HUDEP-2 (cell line): ENCODE results near the gene GRIK5.
"Not testable (repeated sequence)": the region's sequence is repeated elsewhere in the genome, so short reads cannot be mapped to it uniquely, and the experiment has no call there.

ENCODE experiments used
- DNase-seq, 76 experiments: peaks; one replicate each; lab custom pipeline; 2025; ENCODE audit not compliant: unreplicated experiment in 76 of 76; lab: John Stamatoyannopoulos, UW

GRIK5 gene

GRCh38 chr19:42053037-42053935 lies 16.7 kb downstream of the GRIK5 start:
- no peak for DNase-seq

DNA sequence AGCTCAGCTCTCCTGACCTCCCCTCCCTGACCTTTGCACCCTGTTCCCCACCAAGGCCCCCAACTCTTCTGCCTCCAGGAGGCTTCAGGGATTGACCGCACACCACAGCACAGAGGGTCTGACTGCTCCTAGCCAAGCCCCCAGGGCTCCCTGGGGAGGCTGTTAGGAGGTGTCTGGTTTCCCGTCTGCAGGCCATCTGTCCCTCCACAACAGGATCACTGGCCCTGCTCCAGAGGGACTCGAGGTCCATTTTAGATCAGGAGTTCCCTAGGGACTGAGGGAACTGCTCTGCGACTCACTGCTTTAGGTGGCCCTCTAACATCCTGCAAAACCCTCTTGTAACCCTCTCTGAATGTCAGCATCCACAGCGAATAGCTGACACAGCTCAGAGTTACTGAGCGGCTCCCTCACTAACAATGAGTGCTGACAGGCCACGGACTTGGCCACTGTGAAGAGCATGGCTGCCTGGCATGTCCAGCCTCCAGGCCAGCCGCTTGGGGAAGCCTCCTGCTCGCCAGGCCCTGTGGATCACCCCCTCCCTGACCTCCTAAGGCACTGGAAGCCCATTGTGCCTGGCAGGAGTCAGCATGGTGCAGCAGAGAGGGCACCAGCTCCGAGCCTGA lies 17.7 kb downstream of the GRIK5 start:
- DNase-seq: no peak

DNA sequence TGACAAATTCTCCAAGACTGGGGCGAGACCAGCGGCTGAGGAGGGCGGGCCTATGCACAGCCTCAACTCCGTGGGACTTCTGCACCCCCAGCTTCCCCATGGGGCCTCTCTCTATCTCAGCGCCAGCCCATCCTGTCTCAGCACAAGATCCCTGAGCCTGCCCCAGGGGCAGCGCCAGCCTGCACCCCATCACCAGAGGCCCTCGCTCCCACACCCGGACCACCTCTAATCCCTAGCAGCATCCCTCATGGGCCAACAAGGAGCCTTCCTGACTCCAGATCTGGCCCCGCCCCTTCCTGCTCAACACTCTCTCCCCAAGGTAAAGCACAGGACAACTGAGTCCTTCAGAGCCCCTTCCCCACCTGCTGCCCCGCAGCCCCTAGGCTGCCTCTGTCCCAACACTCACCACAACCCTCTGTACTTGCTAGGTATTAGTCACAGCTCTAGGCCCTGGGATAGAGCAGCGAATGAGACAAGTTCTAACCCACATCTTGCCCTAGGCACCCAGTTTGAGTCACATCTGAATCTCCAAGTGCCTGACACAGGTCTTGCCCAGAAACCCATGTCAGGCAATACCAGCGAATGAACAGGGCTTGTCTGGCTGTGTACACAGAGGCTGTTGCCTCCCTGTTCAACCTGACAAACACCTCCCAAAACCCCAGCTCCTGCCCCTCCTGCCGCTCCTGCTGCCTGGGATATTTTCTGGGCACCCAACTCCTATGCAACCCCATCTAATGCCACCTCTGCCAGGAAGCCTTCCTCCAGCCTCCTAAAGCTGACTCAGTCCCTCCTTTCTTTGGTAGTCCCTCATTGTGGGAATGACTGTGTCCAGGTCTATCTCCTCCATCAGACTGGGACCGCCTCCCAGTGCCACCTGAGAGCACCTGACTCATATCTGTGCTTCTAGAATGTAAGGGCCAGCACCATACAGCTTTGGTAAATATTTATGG lies 18.6 kb downstream of the GRIK5 start:
- DNase-seq: no peak

DNA sequence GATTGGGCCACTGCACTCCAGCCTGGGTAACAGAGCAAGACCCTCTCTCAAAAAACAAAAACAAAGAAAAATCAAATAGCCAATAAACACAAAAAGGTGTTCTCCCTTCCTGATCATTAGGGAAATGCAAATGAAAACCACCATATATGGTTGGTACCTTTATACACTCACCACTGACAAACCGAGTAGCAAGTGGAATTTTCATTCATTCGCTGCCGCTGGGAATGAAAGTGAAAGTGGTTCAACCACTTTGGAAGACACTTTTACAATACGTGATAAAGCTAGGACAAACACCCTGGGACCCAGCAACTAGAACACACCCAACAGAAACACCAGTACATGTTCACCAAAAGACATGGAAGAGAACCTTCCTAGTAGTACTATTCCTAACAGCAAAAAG lies 21.0 kb downstream of the GRIK5 start:
- DNase-seq: no peak

GRCh38 chr19:42045575-42045974 lies 24.4 kb downstream of the GRIK5 start:
- no peak for DNase-seq

DNA sequence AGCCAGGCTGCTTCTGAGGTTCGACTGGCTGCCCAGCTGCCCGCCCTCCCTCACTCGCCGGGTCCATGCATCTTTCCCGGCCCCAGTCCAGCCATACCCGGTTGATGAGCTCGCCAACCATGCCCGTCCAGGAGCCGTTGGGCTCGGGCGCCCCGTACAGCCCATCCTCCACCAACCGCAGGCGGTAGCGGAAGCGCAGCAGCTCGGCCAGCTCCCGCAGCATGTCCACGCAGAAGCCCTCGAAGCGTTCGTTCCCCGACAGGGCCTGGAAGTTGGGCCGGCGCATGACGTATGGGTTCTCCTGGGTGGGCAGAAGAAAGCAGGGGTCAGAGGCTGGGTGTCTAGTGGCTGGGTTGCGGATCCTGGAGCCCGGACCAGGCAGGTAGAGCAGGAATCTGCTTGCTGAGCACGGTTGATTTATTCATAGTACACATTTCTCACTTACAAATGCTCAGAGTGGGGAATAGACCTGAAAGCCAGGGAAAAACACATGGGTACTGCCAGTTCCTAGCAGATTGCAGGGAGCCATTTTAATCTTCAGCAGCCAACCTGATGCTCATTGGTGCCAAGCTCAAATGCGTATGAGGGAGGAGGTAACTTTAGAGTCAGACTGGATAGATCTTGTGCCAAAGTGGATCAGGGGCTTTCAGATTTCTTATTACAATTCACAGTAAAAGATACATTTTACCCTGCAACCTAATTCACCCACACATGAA lies 27.4 kb downstream of the GRIK5 start:
- no peak for DNase-seq

GRCh38 chr19:42040491-42040890 lies 29.5 kb downstream of the GRIK5 start:
- not testable (repeated sequence) for DNase-seq

DNA sequence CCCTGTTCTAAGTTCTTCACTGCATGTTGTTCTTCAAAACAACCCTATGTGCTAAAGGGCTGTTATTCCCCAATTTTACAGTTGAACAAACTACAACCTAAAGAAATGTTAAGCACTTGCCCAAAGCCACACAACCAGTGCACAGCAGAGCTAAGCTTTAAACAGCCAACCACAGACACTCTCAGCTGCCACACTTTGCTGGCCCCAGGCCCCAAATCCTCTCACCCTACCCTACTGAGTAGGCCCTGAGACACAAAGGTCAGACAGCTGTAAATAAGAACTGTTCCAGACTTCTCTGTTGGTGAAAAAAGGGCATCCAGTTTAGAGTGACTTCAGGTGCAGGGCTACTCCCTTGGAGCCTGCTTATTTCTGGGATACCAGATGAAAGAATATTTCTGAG lies 30.0 kb downstream of the GRIK5 start:
- DNase-seq: no peak

DNA sequence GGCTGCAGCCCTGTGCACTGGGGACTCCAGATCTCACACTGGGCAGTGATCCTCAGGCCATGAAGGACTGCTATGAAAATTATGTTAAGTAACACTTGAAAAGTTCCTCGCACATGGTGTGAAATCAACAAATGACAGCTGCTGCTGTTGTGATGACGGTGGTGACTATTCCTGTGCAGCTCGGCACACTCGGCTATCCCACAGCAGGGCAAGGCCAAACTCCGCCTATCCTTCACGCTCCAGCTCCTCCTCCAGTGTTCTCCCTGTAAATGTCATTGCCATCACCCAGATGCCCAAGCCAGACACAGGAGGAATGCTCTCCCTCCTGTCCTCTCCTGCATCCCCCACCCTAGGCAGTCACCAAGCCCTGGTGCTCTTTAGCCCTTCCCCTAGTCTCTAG lies 31.3 kb downstream of the GRIK5 start:
- DNase-seq: no peak

GRCh38 chr19:42037649-42038048 lies 32.4 kb downstream of the GRIK5 start:
- DNase-seq: no peak

DNA sequence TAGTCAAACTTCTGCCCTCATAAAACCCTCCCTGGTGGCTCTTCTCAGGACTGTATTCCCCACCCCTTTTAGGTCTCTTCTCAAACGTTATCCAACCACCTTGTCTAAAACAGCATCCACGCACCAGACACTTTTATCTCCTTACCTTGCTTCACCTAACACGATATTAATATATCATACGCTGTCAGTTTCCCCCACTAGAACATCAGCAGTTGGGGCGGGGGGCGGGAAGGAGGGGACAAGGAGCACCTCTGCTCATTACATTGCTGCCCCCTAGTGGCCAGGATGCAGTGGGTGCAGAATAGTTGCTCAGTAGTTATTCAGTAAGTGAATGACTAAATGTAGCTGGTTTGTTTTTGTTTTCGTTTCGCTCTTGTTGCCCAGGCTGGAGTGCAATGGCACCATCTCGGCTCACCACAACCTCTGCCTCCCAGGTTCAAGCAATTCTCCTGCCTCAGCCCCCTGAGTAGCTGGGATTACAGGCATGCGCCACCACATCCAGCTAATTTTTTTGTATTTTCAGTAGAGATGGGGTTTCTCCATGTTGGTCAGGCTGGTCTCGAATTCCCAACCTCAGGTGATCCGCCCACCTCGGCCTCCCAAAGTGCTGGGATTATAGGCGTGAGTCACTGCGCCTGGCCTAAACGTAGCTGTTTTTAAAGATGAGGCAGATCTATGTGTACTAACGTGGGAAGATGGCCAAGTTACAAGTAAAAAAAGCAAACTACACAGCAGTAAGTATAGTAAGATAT lies 35.2 kb downstream of the GRIK5 start:
- DNase-seq: peak in 46 of 76 experiments; percentile 5 to 70 (median 38)

DNA sequence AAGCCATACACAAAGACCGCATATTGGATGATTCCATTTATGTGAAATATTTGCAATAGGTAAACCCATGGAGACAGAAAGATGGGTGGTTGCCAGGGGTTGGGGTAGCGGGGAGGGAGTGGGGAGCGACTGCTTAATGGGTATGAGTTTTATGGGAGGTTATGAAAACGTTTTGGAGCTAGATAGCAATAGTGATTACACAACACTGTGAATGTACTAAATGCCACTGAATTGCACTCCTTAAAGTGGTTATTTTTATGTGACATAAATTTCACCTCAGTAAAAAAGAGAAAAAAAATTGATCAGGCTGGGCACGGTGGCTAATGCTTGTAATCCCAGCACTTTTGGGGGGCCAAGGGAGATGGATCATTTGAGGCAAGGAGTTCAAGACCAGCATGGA lies 36.6 kb downstream of the GRIK5 start:
- DNase-seq: peak in 1 of 76 experiments; percentile 4

- DNase-seq: no peak
Measured at GRCh38 chr19:42032431-42032830, 37.6 kb downstream of the GRIK5 start.

- no peak for DNase-seq
Measured at GRCh38 chr19:42030645-42031440, 39.2 kb downstream of the GRIK5 start.

GRCh38 chr19:42028304-42029216 lies 41.4 kb downstream of the GRIK5 start:
- peak in 46 of 76 experiments; percentile 11 to 70 (median 34) for DNase-seq

DNA sequence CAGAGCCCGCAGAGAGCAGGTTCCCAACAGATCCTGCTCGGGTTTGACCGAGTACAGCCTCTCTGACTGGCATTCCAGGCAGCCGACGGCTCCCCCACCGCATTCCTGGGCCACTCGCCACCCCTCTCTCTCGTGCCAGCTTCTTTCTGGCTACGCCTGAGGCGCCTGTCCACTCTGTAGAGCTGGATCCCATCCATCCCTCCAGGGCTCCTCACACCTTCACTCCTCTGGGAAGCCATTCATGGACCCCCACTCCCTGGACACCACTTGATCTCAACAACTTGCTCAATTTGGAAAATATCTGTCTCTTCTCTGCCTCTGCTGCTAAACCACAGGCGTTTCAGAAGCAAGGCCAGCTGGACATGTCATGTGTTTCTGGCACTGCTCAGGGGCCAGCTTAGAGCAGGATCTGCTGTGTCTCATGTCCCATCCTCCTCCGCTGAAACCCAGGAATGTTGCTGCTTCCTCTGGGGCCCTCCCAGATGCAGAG lies 45.3 kb downstream of the GRIK5 start:
- no peak for DNase-seq

- no peak for DNase-seq
Measured at GRCh38 chr19:42023943-42024260, 46.1 kb downstream of the GRIK5 start.
